H1 (cell line): ENCODE measurements around the gene RNASE13. TPM values are rescaled to one million over a fixed set of nuclear protein-coding genes. Genes with fewer than 3 reads are reported as not detected.

Experiments used
- CTCF ChIA-PET: fragments of 300-600 bp; sonication (Branson Sonifier 250); formaldehyde crosslinking; loops from one replicate; lab custom pipeline; 2021; ENCODE audit not compliant: partially characterized antibody; lab: Charles Lee
- POLR2A ChIA-PET: fragments of 300-600 bp; sonication (Branson Sonifier 250); formaldehyde crosslinking; loops from one replicate; lab custom pipeline; 2021; ENCODE audit warnings: inconsistent platforms; ENCODE audit not compliant: partially characterized antibody; lab: Charles Lee
- DNase-seq, 2 experiments: peaks; one replicate each; pipeline versions ENCODE4 v3.0.0 to v3.0.0-alpha.2; 2010 to 2022; ENCODE audit warnings: low spot score in 2 of 2, low read depth in 1 of 2, mixed read lengths in 1 of 2
- FAIRE-seq: peaks from 2 replicates; lab custom pipeline; 2011; peaks lifted over from hg19 to GRCh38; lab: Jason Lieb, UNC
- H2AFZ ChIP-seq: 2 replicates; pipeline ENCODE4 v1.8.1; 2012; ENCODE audit warnings: low read length, inconsistent platforms
- H2AK5ac ChIP-seq: 2 replicates; pipeline ENCODE4 v1.6.1; 2013; ENCODE audit warnings: low read depth, low read length
- H2BK120ac ChIP-seq: replicated peaks from 2 replicates; pipeline ENCODE3; 2013; ENCODE audit warnings: low read depth, low read length, inconsistent platforms
- H2BK12ac ChIP-seq: 2 replicates; pipeline ENCODE4 v1.6.1; 2013; ENCODE audit warnings: low read depth, low read length
- H2BK15ac ChIP-seq: 2 replicates; pipeline ENCODE4 v1.6.1; 2013; ENCODE audit warnings: low read length
- H2BK20ac ChIP-seq: 2 replicates; pipeline ENCODE4 v1.6.1; 2013; ENCODE audit warnings: low read length
- H2BK5ac ChIP-seq: 2 replicates; pipeline ENCODE4 v1.6.1; 2013; ENCODE audit warnings: low read depth, low read length
- H3K14ac ChIP-seq: 2 replicates; pipeline ENCODE4 v1.6.1; 2013; ENCODE audit warnings: inconsistent platforms; ENCODE audit not compliant: insufficient read length
- H3K18ac ChIP-seq: 2 replicates; pipeline ENCODE4 v1.6.1; 2013; ENCODE audit warnings: low read length; ENCODE audit errors: extremely low read depth
- H3K23ac ChIP-seq: 2 replicates; pipeline ENCODE4 v1.6.1; 2013; ENCODE audit warnings: inconsistent platforms; ENCODE audit not compliant: insufficient read length
- H3K23me2 ChIP-seq: 2 replicates; pipeline ENCODE4 v1.6.1; 2013; ENCODE audit warnings: low read depth, low read length
- H3K27ac ChIP-seq: 2 replicates; pipeline ENCODE4 v1.6.1; 2011; ENCODE audit warnings: low read depth, low read length, inconsistent platforms
- H3K27me3 ChIP-seq, 4 experiments: replicated peaks in 1 of 4; 1 replicate in 1 of 4; 2 replicates in 3 of 4; pipeline versions ENCODE4 v1.6.1 to v1.8.1; 2011 to 2013; ENCODE audit warnings: low read length in 3 of 4, mild to moderate bottlenecking in 3 of 4, inconsistent platforms in 2 of 4, mixed read lengths in 2 of 4, moderate library complexity in 1 of 4; ENCODE audit not compliant: control insufficient read depth in 3 of 4, insufficient read depth in 3 of 4; ENCODE audit errors: extremely low read depth in 1 of 4
- H3K36me3 ChIP-seq, 4 experiments: 2 replicates each; pipeline versions ENCODE4 v1.6.1 to v1.8.1; 2011 to 2013; ENCODE audit warnings: mild to moderate bottlenecking in 4 of 4, low read length in 3 of 4, moderate library complexity in 2 of 4, control low read depth in 1 of 4, inconsistent platforms in 1 of 4; ENCODE audit not compliant: insufficient read depth in 4 of 4, control insufficient read depth in 2 of 4
- H3K4ac ChIP-seq: replicated peaks from 2 replicates; pipeline ENCODE3; 2013; ENCODE audit warnings: low read length, low read depth, mixed read lengths, inconsistent platforms; ENCODE audit not compliant: insufficient read length
- H3K4me1 ChIP-seq, 4 experiments: replicated peaks in 1 of 4; 1 replicate in 1 of 4; 2 replicates in 3 of 4; pipeline versions ENCODE4 v1.6.1 to v1.8.1; 2011 to 2013; ENCODE audit warnings: low read length in 3 of 4, inconsistent platforms in 2 of 4, mixed read lengths in 1 of 4; ENCODE audit not compliant: insufficient read depth in 4 of 4, control insufficient read depth in 3 of 4
- H3K4me2 ChIP-seq, 2 experiments: 2 replicates each; pipeline versions ENCODE4 v1.6.1 to v1.8.1; 2011 to 2013; ENCODE audit warnings: low read depth in 2 of 2, low read length in 2 of 2, control low read depth in 1 of 2, inconsistent platforms in 1 of 2, mild to moderate bottlenecking in 1 of 2; ENCODE audit not compliant: insufficient read depth in 1 of 2
- H3K4me3 ChIP-seq, 4 experiments: fragments of 200-600, 300-600 bp in 1 of 4; sonication (generic), shearing (Covaris generic), sonication (Bioruptor Twin) in 1 of 4; 2 replicates each; pipeline versions ENCODE4 v1.5.1 to v1.8.1; 2011 to 2016; ENCODE audit warnings: low read length in 4 of 4, low read depth in 3 of 4, control low read depth in 2 of 4, inconsistent platforms in 2 of 4, mild to moderate bottlenecking in 2 of 4, mixed read lengths in 1 of 4, moderate library complexity in 1 of 4; ENCODE audit not compliant: insufficient read depth in 2 of 4; ENCODE audit errors: extremely low read depth in 1 of 4
- H3K56ac ChIP-seq: replicated peaks from 2 replicates; pipeline ENCODE3; 2013; ENCODE audit warnings: low read depth, mild to moderate bottlenecking, mixed read lengths, low read length, inconsistent platforms; ENCODE audit not compliant: insufficient read length
- H3K79me1 ChIP-seq: 2 replicates; pipeline ENCODE4 v1.6.1; 2013; ENCODE audit warnings: low read depth, low read length, control low read depth
- H3K79me2 ChIP-seq, 2 experiments: 2 replicates each; pipeline versions ENCODE4 v1.6.1 to v1.8.1; 2012 to 2013; ENCODE audit warnings: low read length in 2 of 2, mild to moderate bottlenecking in 2 of 2, inconsistent platforms in 1 of 2; ENCODE audit not compliant: insufficient read depth in 2 of 2, control insufficient read depth in 1 of 2
- H3K9ac ChIP-seq, 4 experiments: replicated peaks in 1 of 4; 1 replicate in 1 of 4; 2 replicates in 3 of 4; pipeline versions ENCODE4 v1.6.1 to v1.8.1; 2011 to 2013; ENCODE audit warnings: low read depth in 3 of 4, low read length in 3 of 4, control low read depth in 2 of 4, mild to moderate bottlenecking in 2 of 4, moderate library complexity in 2 of 4, inconsistent platforms in 1 of 4; ENCODE audit errors: extremely low read depth in 1 of 4
- H3K9me3 ChIP-seq, 2 experiments: 2 replicates each; pipeline versions ENCODE4 v1.6.1 to v1.8.1; 2012 to 2013; ENCODE audit warnings: mild to moderate bottlenecking in 2 of 2, moderate library complexity in 2 of 2, control low read depth in 1 of 2, inconsistent platforms in 1 of 2, low read depth in 1 of 2, low read length in 1 of 2, mixed read lengths in 1 of 2; ENCODE audit not compliant: insufficient read depth in 2 of 2
- H4K20me1 ChIP-seq, 2 experiments: replicated peaks in 1 of 2; 2 replicates each; pipeline versions ENCODE3 to v1.8.1; 2011 to 2013; ENCODE audit warnings: inconsistent platforms in 2 of 2, low read length in 2 of 2, mild to moderate bottlenecking in 1 of 2; ENCODE audit not compliant: insufficient read depth in 2 of 2, control insufficient read depth in 1 of 2
- H4K5ac ChIP-seq: 2 replicates; pipeline ENCODE4 v1.6.1; 2013; ENCODE audit warnings: low read length, low read depth, mixed read lengths, inconsistent platforms; ENCODE audit not compliant: insufficient read length
- H4K8ac ChIP-seq: 2 replicates; pipeline ENCODE4 v1.8.0; 2013; ENCODE audit warnings: mild to moderate bottlenecking, moderate library complexity, low read length, inconsistent platforms; ENCODE audit not compliant: insufficient read depth; ENCODE audit errors: extremely low read depth
- H4K91ac ChIP-seq: replicated peaks from 2 replicates; pipeline ENCODE3; 2013; ENCODE audit warnings: low read length, mixed read lengths, inconsistent platforms; ENCODE audit not compliant: insufficient read length
- CHD2 ChIP-seq: IDR thresholded peaks from 2 replicates; pipeline ENCODE4 v1.6.1; 2012; ENCODE audit warnings: low read length, improper control_type of control experiment
- CREB1 ChIP-seq: IDR thresholded peaks from 2 replicates; pipeline ENCODE4 v1.6.1; 2012; ENCODE audit warnings: inconsistent platforms
- KDM1A ChIP-seq: fragments of 200-600, 300-600 bp; sonication (generic); IDR thresholded peaks from 2 replicates; pipeline ENCODE4 v1.7.1; 2016; ENCODE audit warnings: mild to moderate bottlenecking, low read length, borderline replicate concordance
- KDM4A ChIP-seq: IDR thresholded peaks from one replicate; pipeline ENCODE4 v1.7.1; 2012; ENCODE audit warnings: low read depth, mild to moderate bottlenecking, moderate library complexity, low read length, inconsistent platforms; ENCODE audit not compliant: severe bottlenecking
- PHF8 ChIP-seq: fragments of 200-600 bp; sonication (generic); conservative IDR thresholded peaks from 2 replicates; pipeline ENCODE4 v1.7.1; 2012; ENCODE audit warnings: low read depth, mild to moderate bottlenecking, inconsistent platforms, low read length, moderate library complexity
- SAP30 ChIP-seq: fragments of 300-600 bp; sonication (generic); IDR thresholded peaks from 2 replicates; pipeline ENCODE4 v1.7.1; 2012; ENCODE audit warnings: low read length, moderate library complexity, mild to moderate bottlenecking, inconsistent platforms; ENCODE audit not compliant: insufficient read depth, insufficient replicate concordance
- SIX5 ChIP-seq: IDR thresholded peaks from 2 replicates; pipeline ENCODE4 v1.6.1; 2011; ENCODE audit warnings: mild to moderate bottlenecking, low read depth, low read length
- SRF ChIP-seq: IDR thresholded peaks from 2 replicates; pipeline ENCODE4 v1.6.1; 2011; ENCODE audit warnings: mild to moderate bottlenecking, low read depth, low read length, moderate library complexity
- TAF7 ChIP-seq: optimal IDR thresholded peaks from 2 replicates; pipeline ENCODE3; 2011; ENCODE audit warnings: low read depth, mild to moderate bottlenecking, inconsistent platforms, low read length, moderate library complexity, borderline replicate concordance
- TBP ChIP-seq: IDR thresholded peaks from 2 replicates; pipeline ENCODE4 v1.6.1; 2011; ENCODE audit warnings: low read depth, low read length, improper control_type of control experiment
- WGBS, 2 experiments: shearing (Covaris generic) in 1 of 2; methylation state at CpG; one replicate each; pipeline versions ENCODE4 v1.1.6 to v1.1.7; 2013 to 2015; ENCODE audit warnings: low lambda C conversion rate in 2 of 2, mixed read lengths in 2 of 2, inconsistent platforms in 1 of 2, low coverage in 1 of 2, missing lambda C conversion rate in 1 of 2; ENCODE audit not compliant: insufficient replicate concordance in 2 of 2, insufficient coverage in 1 of 2, insufficient read length in 1 of 2; ENCODE audit errors: extremely low coverage in 1 of 2, missing lambda C conversion rate in 1 of 2; 5-methylcytosine and 5-hydroxymethylcytosine counted together
- polyA plus RNA-seq, 7 experiments: library from polyadenylated mRNA; depleted of rRNA in 3 of 7; stranded (reverse) in 5 of 7; unstranded in 2 of 7; fragments of >200 nt in 5 of 7; fragments of 200-250 nt in 2 of 7; gene quantifications; 1 replicate in 5 of 7; 2 replicates in 1 of 7; 4 replicates in 1 of 7; pipeline versions ENCODE4 v1.2.1 to v1.2.3, GENCODE V29; 2011 to 2013; ENCODE audit warnings: missing spikeins in 2 of 7, mixed read lengths in 2 of 7
- total RNA-seq: library from RNA; stranded (reverse); fragmentation: NEBNext Ultra II Directional; extraction: Animal tissue kit (Norgen Biotek cat#: 25700); gene quantifications from 2 replicates; pipeline ENCODE4 v1.2.1, GENCODE V29; 2021

The RNASE13 gene
- total and polyA plus RNA-seq, 2 of the 8 experiments (the other 6 are each of a cell fraction or from before 2014, with no cell fraction given) = not detected

DNA sequence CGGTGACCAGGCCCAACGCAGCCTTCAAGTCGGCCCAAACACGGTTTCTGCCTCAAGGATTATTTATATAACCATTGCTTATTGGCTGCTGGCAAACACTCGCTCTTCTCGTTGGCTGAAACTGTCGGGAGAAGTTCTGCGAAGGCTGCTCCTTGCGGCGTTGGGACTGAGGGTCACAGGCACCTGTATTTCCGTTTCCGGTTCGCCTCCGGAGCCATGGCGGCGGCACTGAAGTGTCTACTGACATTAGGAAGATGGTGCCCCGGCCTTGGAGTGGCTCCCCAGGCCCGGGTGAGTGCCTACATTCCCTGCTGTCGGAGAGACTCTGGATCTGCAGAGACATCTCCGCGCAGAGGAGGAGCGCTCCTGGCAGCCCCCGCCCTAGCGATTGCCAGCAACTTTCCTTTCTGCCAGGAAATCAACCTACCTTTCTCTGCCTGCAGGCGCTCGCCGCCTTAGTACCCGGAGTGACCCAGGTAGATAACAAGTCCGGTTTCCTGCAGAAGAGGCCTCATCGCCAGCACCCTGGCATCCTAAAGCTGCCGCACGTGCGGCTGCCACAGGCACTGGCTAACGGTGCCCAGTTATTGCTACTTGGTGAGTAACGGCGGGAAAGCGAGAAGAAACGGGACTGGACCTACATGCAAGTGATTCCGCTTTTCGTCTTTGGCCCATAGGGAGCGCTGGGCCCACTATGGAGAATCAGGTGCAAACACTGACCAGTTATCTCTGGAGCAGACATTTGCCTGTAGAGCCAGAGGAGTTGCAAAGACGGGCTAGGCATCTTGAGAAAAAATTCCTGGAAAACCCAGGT, 44.6 kb downstream of the RNASE13 start, which contains the start of gene METTL17:
Gene METTL17, plus strand, starts transcription at position 194 of the 814 bp plus-strand sequence. Its CDS starts 23 bp downstream, at position 217.
- peak within 1 kb of the TSS; percentile 82 for H2BK5ac ChIP-seq
- H2BK120ac ChIP-seq = peak within 1 kb of the TSS; percentile 38
- peak within 1 kb of the TSS; percentile 51 for H4K5ac ChIP-seq
- peak within 1 kb of the TSS; percentile 50 to 79 (median 76) for H3K9ac ChIP-seq
- H3K9me3 ChIP-seq = no peaks in the 10 kb centered on the region
- peak within 1 kb of the TSS; percentile 92 for H4K8ac ChIP-seq
- H4K91ac ChIP-seq = peak within 1 kb of the TSS; percentile 69
- peaks cover 0 to 3% of the 10 kb centered on the region in 2 experiments for H4K20me1 ChIP-seq
- 2% methylated on average over 42 of the region's 42 CpGs; no CpG with 5 or more reads in 1 of the 2 experiments for WGBS, 2 experiments
- H3K23me2 ChIP-seq = peaks cover 4% of the 10 kb centered on the region; the same call in 1 of the 2 replicates
- H3K36me3 ChIP-seq = peaks cover 14 to 29% (median 23%) of the 10 kb centered on the region in 4 experiments
- H2AK5ac ChIP-seq = 0 out of 2 replicates have a peak within 1 kb of the TSS, but pooled peaks have one; percentile 66
- H3K4me2 ChIP-seq = peak within 1 kb of the TSS; percentile 69 to 89
- peak within 1 kb of the TSS; percentile 34; the same call in 1 of the 2 replicates for H3K27ac ChIP-seq
- peaks cover 0 to 19% of the 10 kb centered on the region in 2 experiments; a peak in 2 of 4 replicates for H3K79me2 ChIP-seq
- H3K27me3 ChIP-seq = no peaks in the 10 kb centered on the region
- peak; percentile 58 for FAIRE-seq
- peak within 1 kb of the TSS; percentile 36; the same call in 1 of the 2 replicates for H2AFZ ChIP-seq
- H2BK12ac ChIP-seq = peak within 1 kb of the TSS; percentile 94; the same call in 1 of the 2 replicates
- ChIA-PET POLR2A (interaction anchor here (0.9 kb wide), 1 partner anchor 11 kb away, joined by 3 read pairs; no protein-coding TSS in a partner anchor), CTCF (interaction anchor here (0.7 to 2.4 kb wide), 5 partner anchors 9 to 102 kb away, joined by 3 to 7 read pairs (median 4); no protein-coding TSS in a partner anchor)
- no peak within 1 kb of the TSS for H3K56ac ChIP-seq
- DNase-seq = peak; percentile 85 to 89
- H3K4me3 ChIP-seq = peak within 1 kb of the TSS; percentile 65 to 98 (median 96)
- H2BK20ac ChIP-seq = 0 out of 2 replicates have a peak within 1 kb of the TSS, but pooled peaks have one; percentile 15
- 0 out of 2 replicates have a peak within 1 kb of the TSS, but pooled peaks have one; percentile 4 for H2BK15ac ChIP-seq
- peak within 1 kb of the TSS; percentile 9 for H3K4ac ChIP-seq
- H3K79me1 ChIP-seq = no peaks in the 10 kb centered on the region
- no peak within 1 kb of the TSS; the same call in 1 of the 2 replicates for H3K18ac ChIP-seq
- peaks cover 2 to 4% (median 4%) of the 10 kb centered on the region in 4 experiments; a peak in 3 of 7 replicates for H3K4me1 ChIP-seq
- no peak within 1 kb of the TSS for H3K14ac ChIP-seq
- H3K23ac ChIP-seq = no peak within 1 kb of the TSS
- 0 out of 2 replicates have a peak, but pooled peaks have one; percentile 56 for TF ChIP-seq CREB1
- TF ChIP-seq CHD2 = peak; percentile 89
- TF ChIP-seq SAP30 = peak; percentile 97
- peak; percentile 43; the same call in 1 of the 2 replicates for TF ChIP-seq KDM1A
- peak; percentile 18; the same call in 1 of the 2 replicates for TF ChIP-seq TBP
- TF ChIP-seq PHF8 = peak; percentile 73
- TF ChIP-seq SRF = no peak
- peak; percentile 82 for TF ChIP-seq KDM4A
- TF ChIP-seq SIX5 = peak; percentile 58
- no peak for TF ChIP-seq TAF7
